Testis (tissue), 2 donors: ENCODE measurements around the gene TRAK1.

Experiments used
- CTCF ChIP-seq, 3 experiments: fragments of 450-650 bp in 2 of 3; fragments of 200-600 bp in 1 of 3; sonication (generic) in 1 of 3; IDR thresholded peaks; one replicate each; pipeline ENCODE4 v1.5.1; 2016 to 2019; ENCODE audit warnings: antibody characterized with exemption in 3 of 3, mild to moderate bottlenecking in 2 of 3, moderate library complexity in 1 of 3
- POLR2A ChIP-seq: fragments of 450-650 bp; IDR thresholded peaks from one replicate; pipeline ENCODE4 v1.6.1; 2017; ENCODE audit warnings: antibody characterized with exemption, mild to moderate bottlenecking, moderate library complexity

GRCh38 chr3:42275217-42275616, 184.1 kb downstream of the TRAK1 start:
- TF ChIP-seq CTCF (IDR thresholded peaks at IDR 0.05) (no peak), POLR2A (no peak)
